Thoracic aorta (tissue), 2 donors: ENCODE measurements around the gene TASL. TPM values are rescaled to one million over a fixed set of nuclear protein-coding genes. Genes with fewer than 3 reads are reported as not detected.

Experiments used
- ATAC-seq: fragments of 150-250 bp; one replicate; pipeline ENCODE4 v1.8.0; 2017; ENCODE audit warnings: low read depth; ENCODE audit not compliant: insufficient number of reproducible peaks, low FRiP score
- DNase-seq: peaks from one replicate; pipeline ENCODE4 v3.0.0-alpha.2; 2020; ENCODE audit warnings: low spot score
- H3K27ac ChIP-seq, 2 donors: fragments of 200-600 bp; sonication (generic); 1 replicate in 1 of 2; 2 replicates in 1 of 2; pipeline ENCODE4 v1.5.1; 2016; ENCODE audit warnings: mild to moderate bottlenecking in 2 of 2, moderate library complexity in 2 of 2
- H3K27me3 ChIP-seq: fragments of 200-600 bp; sonication (generic); replicated peaks from 2 replicates; pipeline ENCODE4 v1.6.0; 2016; ENCODE audit warnings: mild to moderate bottlenecking; ENCODE audit not compliant: insufficient read depth
- H3K36me3 ChIP-seq: fragments of 200-600 bp; sonication (generic); one replicate; pipeline ENCODE4 v1.5.1; 2016
- H3K4me1 ChIP-seq, 2 donors: fragments of 200-600 bp; sonication (generic); 1 replicate in 1 of 2; 2 replicates in 1 of 2; pipeline versions ENCODE4 v1.5.1 to v1.6.0; 2016; ENCODE audit warnings: low read depth in 2 of 2, mild to moderate bottlenecking in 1 of 2; ENCODE audit not compliant: control insufficient read depth in 1 of 2
- H3K4me3 ChIP-seq: fragments of 200-600 bp; sonication (generic); 2 replicates; pipeline ENCODE4 v1.5.1; 2016; ENCODE audit warnings: mild to moderate bottlenecking
- H3K9me3 ChIP-seq: fragments of 200-600 bp; sonication (generic); 2 replicates; pipeline ENCODE4 v1.5.1; 2016
- CTCF ChIP-seq: fragments of 200-600 bp; sonication (generic); IDR thresholded peaks from one replicate; pipeline ENCODE4 v1.5.1; 2019; ENCODE audit warnings: antibody characterized with exemption
- total RNA-seq, 2 donors: library from RNA; depleted of rRNA; stranded (reverse); fragments of >200 nt; gene quantifications; one replicate each; pipeline versions ENCODE4 v1.1.0 to v1.2.3, GENCODE V29; 2016

The TASL gene, protein sequence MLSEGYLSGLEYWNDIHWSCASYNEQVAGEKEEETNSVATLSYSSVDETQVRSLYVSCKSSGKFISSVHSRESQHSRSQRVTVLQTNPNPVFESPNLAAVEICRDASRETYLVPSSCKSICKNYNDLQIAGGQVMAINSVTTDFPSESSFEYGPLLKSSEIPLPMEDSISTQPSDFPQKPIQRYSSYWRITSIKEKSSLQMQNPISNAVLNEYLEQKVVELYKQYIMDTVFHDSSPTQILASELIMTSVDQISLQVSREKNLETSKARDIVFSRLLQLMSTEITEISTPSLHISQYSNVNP
- under 1 TPM; 0.42 to 0.54 TPM for total RNA-seq

DNA sequence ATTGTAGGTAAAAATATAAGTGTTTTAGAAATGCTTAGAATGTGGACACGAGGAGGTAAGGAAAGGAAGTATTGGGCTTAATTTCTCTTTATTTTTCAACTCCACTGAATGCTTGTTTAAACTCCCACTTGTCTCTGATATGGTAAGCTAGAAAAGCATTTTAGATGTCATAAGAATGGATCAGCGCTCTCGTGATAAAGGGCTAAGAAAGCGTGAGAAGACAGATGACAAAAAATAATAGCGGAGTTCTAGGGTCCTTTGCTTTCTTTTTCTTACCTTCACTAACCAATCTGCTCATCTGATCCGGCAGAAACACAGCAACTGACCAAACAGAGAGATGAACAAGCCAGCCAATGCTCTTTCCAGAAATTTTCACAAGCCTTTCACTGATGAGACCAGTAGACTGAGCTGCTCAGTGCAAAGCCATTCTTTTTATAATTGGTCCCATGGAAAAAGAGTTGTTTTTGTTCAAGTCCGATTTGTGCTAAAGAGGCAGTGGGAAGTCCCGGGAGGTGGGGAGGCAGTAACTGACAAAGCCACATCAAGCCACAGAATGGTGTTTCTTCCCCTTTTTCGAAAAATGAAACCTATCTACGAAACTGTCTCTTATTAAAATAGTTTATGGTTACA is at the start of gene TASL:
TSS of gene TASL (minus strand) at position 405 of the 630 bp plus-strand sequence. CDS start 17,411 bp downstream, outside the sequence.
- Histone ChIP-seq H3K27me3 (no peaks in the 10 kb centered on the region), H3K4me3 (peak within 1 kb of the TSS; percentile 38), H3K36me3 (no peaks in the 10 kb centered on the region), H3K4me1 (no peaks in the 10 kb centered on the region), H3K27ac (no peak within 1 kb of the TSS), H3K9me3 (no peaks in the 10 kb centered on the region)
- DNase-seq, result no peak
- no peak for TF ChIP-seq CTCF
- no peak for ATAC-seq

DNA sequence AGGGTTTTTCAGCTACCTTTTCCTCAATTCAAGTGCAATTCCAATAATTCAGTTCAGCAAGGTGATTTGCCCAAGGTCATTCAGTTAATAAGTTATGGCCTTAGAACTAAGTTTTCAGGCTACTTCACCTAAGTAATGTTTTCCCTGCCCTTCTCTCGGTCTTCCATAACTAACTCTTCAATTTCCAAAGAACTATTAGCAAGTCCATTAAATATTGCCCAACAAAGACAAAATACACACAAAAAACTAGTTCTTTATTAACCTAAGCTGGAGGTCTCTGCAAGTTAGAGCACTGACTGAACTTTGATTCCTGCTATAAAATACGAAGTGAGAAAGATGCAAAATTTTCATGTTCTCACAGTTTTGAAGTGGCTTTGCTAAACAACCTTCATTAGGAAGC is 48.8 kb upstream of the TASL start:
- no peak for TF ChIP-seq CTCF
- H3K9me3 ChIP-seq, result no peaks in the 10 kb centered on the region
- no peaks in the 10 kb centered on the region for H3K4me1 ChIP-seq

DNA sequence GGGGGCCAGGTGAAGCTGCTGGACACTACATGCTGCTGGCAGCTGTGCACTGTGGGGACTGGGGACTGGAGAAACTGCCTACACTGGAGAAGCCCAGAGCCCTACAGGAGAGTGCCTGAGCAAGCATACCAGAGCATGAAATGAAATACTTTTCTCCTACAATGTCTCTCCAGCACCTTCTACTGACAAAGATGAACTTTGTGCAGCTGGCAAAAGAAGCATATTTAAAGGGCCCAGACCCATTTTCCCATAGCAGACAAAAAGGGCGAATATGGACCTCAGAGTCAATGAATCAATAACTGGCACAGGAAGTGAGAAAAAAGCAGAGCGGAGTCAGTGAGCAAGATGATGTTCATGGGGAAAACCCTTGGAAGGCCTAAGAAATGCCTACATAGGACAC is 44.8 kb upstream of the TASL start:
- DNase-seq (no peak), ATAC-seq (no peak)
- Histone ChIP-seq H3K27me3 (no peaks in the 10 kb centered on the region), H3K4me1 (no peaks in the 10 kb centered on the region), H3K9me3 (no peaks in the 10 kb centered on the region), H3K27ac (no peak overlapping the region), H3K36me3 (no peaks in the 10 kb centered on the region), H3K4me3 (no peak overlapping the region)
- TF ChIP-seq CTCF, result no peak

More for the DNA sequence above, 48.8 kb upstream of the TASL start:
- Histone ChIP-seq H3K27me3 (no peaks in the 10 kb centered on the region), H3K36me3 (no peaks in the 10 kb centered on the region), H3K27ac (no peak overlapping the region), H3K4me3 (no peak overlapping the region)
- DNase-seq (no peak), ATAC-seq (no peak)

DNA sequence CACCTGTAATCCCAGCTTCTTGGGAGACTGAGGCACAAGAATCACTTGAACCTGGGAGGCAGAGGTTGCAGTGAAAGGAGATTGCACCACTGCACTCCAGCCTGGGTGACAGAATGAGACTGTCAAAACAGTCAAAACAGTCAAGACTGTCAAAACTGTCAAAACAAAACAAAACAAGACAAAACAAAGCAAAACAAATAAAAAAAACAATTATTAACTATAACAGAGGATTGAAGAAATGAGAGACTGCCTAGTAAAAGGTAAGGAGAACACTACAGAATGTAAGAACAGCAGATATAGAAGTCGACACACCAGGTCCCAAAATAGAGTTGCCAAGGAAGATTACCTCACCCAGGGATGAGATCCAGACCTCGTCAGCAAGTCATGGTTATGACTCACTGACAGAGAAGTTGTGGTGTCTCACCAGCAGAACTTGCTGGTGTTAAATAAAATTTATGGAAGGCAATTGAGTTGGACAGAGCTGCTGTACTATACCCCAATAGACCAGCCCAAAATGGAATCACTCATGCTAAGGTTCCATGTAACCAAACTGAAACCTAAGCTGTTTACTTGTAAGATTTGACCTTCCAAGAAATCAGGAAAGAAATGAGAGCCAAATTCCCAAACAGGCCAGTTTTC is 43.5 kb upstream of the TASL start:
- H3K4me3 ChIP-seq, result no peak overlapping the region
- H3K9me3 ChIP-seq, result no peaks in the 10 kb centered on the region
- TF ChIP-seq CTCF, result no peak
- no peaks in the 10 kb centered on the region for H3K36me3 ChIP-seq
- ATAC-seq (no peak), DNase-seq (no peak)
- H3K27ac ChIP-seq, result peak overlapping the region in 1 of 2 donors; percentile 21
- no peaks in the 10 kb centered on the region for H3K27me3 ChIP-seq
- H3K4me1 ChIP-seq, result no peaks in the 10 kb centered on the region

DNA sequence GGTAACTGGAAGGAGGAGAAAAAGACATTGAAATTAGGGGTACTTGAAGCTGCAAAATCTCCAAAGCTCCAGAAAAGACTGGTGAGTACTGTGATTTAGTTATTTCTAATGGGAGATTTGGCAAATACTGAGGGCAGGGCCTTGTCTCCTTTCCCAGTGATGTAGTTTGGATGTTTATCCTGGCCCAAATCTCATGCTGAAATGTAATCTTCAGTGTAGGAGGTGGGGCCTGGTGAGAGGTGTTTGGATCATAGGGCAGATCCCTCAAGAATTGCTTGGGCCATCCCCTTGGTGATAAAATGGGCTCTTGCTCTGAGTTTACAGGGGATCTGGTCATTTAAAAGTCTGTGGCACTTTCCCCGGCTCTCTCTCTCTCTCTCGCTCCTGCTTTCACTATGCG is 42.6 kb upstream of the TASL start:
- Histone ChIP-seq H3K4me3 (no peak overlapping the region), H3K9me3 (no peaks in the 10 kb centered on the region), H3K4me1 (no peaks in the 10 kb centered on the region), H3K27me3 (no peaks in the 10 kb centered on the region), H3K27ac (peak overlapping the region in 1 of 2 donors; percentile 21), H3K36me3 (no peaks in the 10 kb centered on the region)
- ATAC-seq, result no peak
- no peak for TF ChIP-seq CTCF
- no peak for DNase-seq
